ENCODE measurements around the gene CHD1L. TPM values are rescaled to one million over a fixed set of nuclear protein-coding genes. Genes with fewer than 3 reads are reported as not detected.

Gene CHD1L
- total and polyA plus RNA-seq, 9 donors, result 8.5 to 30.9 (median 16.8) TPM

DNA sequence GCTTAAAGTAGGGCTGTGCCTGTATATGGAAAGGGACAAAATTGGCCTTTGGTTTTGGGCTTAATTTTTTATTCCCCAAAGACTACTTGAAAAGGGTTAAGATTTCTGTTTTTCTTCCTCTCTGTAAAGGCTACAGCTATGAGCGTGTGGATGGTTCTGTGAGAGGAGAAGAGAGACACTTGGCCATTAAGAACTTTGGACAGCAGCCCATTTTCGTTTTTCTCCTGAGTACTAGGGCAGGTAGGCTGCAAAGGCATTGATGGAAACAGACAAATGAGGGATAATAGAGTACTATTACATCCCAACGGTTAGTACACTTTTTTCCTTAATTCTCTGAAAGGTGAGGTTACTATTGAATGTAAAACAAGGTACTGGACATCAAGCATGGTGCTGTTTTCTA, 29.6 kb downstream of the CHD1L start:
- no peak for DNase-seq

DNA sequence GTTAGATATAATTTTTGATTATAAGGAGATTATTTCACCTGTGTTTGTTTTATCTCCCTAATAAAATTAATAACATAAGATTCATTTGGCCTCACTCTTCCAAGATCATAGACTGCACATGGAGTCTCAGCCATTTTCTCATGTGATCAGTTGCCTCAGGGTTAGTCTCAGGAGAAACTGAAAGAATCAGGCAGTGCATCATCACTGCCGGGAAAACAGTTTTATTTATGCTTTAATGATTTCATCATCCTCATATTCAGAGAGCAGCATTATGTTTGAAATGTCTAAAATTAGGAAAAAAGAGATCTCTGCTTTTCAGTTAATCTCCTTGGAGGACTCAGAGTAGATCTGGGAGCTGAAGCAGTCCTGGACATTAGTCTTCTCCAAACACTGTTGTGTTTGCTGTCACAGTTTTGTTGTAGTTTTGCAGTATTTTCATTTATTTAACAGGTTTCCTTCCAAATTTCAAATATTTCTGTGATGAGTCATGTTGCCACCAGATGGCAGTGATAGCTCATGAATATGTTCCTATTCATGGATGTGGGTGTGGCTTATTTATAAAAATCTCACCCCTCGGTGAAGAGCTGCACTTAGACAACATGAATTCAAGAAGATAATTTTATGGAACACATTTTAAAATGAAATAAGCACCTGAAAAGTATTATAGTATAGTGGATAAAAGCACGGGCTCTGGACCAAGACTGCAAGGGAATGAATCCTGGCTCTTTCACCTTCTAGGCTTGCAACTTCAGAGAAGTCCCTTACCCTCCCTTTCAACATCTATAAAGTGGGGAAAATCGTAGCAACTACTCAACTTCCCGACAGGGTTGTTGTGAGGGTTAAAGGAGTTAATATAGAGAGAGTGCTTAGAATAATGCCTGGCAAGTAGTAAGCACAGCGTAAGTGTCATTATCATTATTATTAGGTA, 31.2 kb downstream of the CHD1L start:
- no peak overlapping the region for H3K4me3 ChIP-seq
- intact Hi-C loops (cut with DNase I), result loop anchor here in 1 of 4 donors (5.0 to 10.0 kb wide), 2 partner anchors 371 to 619 kb away; no protein-coding TSS in a partner anchor
- H3K9me3 ChIP-seq, result no peaks in the 10 kb centered on the region
- no peaks in the 10 kb centered on the region for H3K4me1 ChIP-seq (ENCODE audit: insufficient read depth)
- H3K27ac ChIP-seq, result no peak overlapping the region
- peak in 1 of 5 donors; percentile 38 for DNase-seq
- H3K36me3 ChIP-seq, result no peaks in the 10 kb centered on the region
- 29 to 38% (median 36%) methylated on average over 6 of the region's 6 CpGs for WGBS, 3 donors
- H3K27me3 ChIP-seq, result no peaks in the 10 kb centered on the region
- TF ChIP-seq EP300 (IDR thresholded peaks at IDR 0.05) (no peak), POLR2A (IDR thresholded peaks at IDR 0.05) (no peak)
- TF ChIP-seq, protein P1, sequence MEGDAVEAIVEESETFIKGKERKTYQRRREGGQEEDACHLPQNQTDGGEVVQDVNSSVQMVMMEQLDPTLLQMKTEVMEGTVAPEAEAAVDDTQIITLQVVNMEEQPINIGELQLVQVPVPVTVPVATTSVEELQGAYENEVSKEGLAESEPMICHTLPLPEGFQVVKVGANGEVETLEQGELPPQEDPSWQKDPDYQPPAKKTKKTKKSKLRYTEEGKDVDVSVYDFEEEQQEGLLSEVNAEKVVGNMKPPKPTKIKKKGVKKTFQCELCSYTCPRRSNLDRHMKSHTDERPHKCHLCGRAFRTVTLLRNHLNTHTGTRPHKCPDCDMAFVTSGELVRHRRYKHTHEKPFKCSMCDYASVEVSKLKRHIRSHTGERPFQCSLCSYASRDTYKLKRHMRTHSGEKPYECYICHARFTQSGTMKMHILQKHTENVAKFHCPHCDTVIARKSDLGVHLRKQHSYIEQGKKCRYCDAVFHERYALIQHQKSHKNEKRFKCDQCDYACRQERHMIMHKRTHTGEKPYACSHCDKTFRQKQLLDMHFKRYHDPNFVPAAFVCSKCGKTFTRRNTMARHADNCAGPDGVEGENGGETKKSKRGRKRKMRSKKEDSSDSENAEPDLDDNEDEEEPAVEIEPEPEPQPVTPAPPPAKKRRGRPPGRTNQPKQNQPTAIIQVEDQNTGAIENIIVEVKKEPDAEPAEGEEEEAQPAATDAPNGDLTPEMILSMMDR (IDR thresholded peaks at IDR 0.05), result peak in 2 of 3 donors; percentile 42 to 48

More for the DNA sequence above, 29.6 kb downstream of the CHD1L start:
- intact Hi-C loops (cut with DNase I), result loop anchor here in 1 of 4 donors (5.0 to 10.0 kb wide), 2 partner anchors 373 to 620 kb away; no protein-coding TSS in a partner anchor
- no peak for TF ChIP-seq POLR2A (IDR thresholded peaks at IDR 0.05)
- no peak for TF ChIP-seq EP300 (IDR thresholded peaks at IDR 0.05)
- TF ChIP-seq, protein P1 (IDR thresholded peaks at IDR 0.05), result no peak
- 45 to 60% (median 46%) methylated on average over 3 of the region's 3 CpGs for WGBS, 3 donors
- no peak overlapping the region for H3K27ac ChIP-seq
- no peaks in the 10 kb centered on the region for H3K27me3 ChIP-seq
- no peaks in the 10 kb centered on the region for H3K9me3 ChIP-seq
- no peaks in the 10 kb centered on the region for H3K36me3 ChIP-seq
- no peak overlapping the region for H3K4me3 ChIP-seq
- H3K4me1 ChIP-seq (ENCODE audit: insufficient read depth), result no peaks in the 10 kb centered on the region

DNA sequence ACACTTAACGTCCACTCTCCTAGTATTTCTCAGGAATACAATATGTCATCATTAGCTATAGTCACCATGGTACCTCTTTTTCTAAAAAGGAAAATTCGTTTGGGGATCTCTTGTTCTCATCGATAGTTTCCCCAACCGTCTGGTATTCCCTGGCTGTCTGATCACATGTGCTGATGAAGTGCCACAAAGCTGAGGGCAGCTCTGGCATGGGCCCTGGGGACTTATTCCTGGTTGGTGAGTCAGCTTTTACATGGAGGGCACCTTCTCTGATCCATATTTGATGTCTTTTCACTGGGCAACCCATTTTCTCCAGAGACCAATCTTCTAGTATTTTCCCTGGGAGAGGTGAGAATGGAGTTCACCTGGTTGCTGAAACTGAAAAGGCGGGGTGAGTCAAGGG, 39.5 kb downstream of the CHD1L start:
- intact Hi-C loops (cut with DNase I), result no loop called here
- Histone ChIP-seq H3K9me3 (no peaks in the 10 kb centered on the region), H3K4me1 (ENCODE audit: insufficient read depth) (no peaks in the 10 kb centered on the region), H3K4me3 (no peak overlapping the region), H3K36me3 (no peaks in the 10 kb centered on the region), H3K27ac (no peak overlapping the region), H3K27me3 (no peaks in the 10 kb centered on the region)
- TF ChIP-seq POLR2A (IDR thresholded peaks at IDR 0.05), result no peak
- TF ChIP-seq, protein P1 (IDR thresholded peaks at IDR 0.05), result no peak
- no peak for TF ChIP-seq EP300 (IDR thresholded peaks at IDR 0.05)
- WGBS, 3 donors, result 95 to 97% (median 96%) methylated on average over 5 of the region's 5 CpGs
- DNase-seq, result no peak

DNA sequence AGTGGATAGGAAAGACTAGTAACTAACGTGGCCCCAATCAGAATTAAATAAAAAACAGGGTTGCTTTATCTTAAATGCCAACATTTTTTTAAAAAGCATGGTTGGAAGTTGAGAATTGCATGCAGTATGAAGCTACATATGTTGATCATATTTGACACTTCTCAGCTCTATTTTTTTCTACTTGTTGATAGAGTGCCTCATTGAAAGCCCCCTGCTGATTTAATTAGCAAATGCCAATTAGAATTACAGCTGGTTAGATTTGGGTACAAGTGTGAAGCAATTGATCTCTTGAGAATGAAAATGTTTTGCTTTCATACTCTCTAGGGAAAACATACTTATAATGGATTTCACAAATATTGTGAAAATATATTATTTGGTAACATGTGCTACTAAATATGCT, 40.5 kb downstream of the CHD1L start:
- Histone ChIP-seq H3K27ac (no peak overlapping the region), H3K9me3 (no peaks in the 10 kb centered on the region), H3K4me1 (ENCODE audit: insufficient read depth) (no peaks in the 10 kb centered on the region), H3K27me3 (no peaks in the 10 kb centered on the region), H3K4me3 (no peak overlapping the region), H3K36me3 (no peaks in the 10 kb centered on the region)
- 53 to 72% (median 55%) methylated on average over 1 of the region's 1 CpG for WGBS, 3 donors
- TF ChIP-seq POLR2A (IDR thresholded peaks at IDR 0.05), result no peak
- TF ChIP-seq, protein P1 (IDR thresholded peaks at IDR 0.05), result no peak
- no peak for TF ChIP-seq EP300 (IDR thresholded peaks at IDR 0.05)
- DNase-seq, result no peak
- intact Hi-C loops (cut with DNase I), result no loop called here

Data from ovary (tissue), 9 donors.